Esophagus muscularis mucosa (tissue), 3 donors: ENCODE measurements around the gene MPPED1.

Experiments
- POLR2A ChIP-seq: fragments of 450-650 bp; IDR thresholded peaks from one replicate; pipeline ENCODE4 v1.6.1; 2017; ENCODE audit warnings: antibody characterized with exemption, moderate library complexity, mild to moderate bottlenecking, low read depth
- TF ChIP-seq, protein P1 (sequence below), 3 experiments: fragments of 200-600 bp in 2 of 3; fragments of 450-650 bp in 1 of 3; sonication (generic) in 2 of 3; IDR thresholded peaks; one replicate each; pipeline ENCODE4 v1.5.1; 2017 to 2019; ENCODE audit warnings: antibody characterized with exemption in 3 of 3, mild to moderate bottlenecking in 2 of 3, moderate library complexity in 1 of 3

DNA sequence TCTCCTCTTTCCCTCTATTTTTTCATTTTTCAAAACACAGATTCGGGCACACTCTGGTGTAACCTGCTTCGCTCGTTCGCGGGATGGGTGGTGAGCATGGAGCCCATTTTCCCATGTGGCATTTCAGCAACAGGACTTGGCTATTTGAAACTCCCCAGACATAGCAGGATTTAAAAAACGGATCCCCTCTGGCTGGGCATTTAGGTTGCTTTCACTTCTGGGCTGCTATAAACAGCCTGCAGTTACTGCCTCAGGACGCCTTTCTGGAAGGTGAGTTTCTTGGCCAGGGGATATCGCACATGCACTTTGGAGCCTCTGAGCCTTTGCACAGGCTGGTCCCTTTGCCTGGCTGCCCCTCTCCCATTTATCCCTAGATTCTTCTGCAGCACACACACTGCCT lies 2.8 kb upstream of the MPPED1 start:
- TF ChIP-seq, protein P1, sequence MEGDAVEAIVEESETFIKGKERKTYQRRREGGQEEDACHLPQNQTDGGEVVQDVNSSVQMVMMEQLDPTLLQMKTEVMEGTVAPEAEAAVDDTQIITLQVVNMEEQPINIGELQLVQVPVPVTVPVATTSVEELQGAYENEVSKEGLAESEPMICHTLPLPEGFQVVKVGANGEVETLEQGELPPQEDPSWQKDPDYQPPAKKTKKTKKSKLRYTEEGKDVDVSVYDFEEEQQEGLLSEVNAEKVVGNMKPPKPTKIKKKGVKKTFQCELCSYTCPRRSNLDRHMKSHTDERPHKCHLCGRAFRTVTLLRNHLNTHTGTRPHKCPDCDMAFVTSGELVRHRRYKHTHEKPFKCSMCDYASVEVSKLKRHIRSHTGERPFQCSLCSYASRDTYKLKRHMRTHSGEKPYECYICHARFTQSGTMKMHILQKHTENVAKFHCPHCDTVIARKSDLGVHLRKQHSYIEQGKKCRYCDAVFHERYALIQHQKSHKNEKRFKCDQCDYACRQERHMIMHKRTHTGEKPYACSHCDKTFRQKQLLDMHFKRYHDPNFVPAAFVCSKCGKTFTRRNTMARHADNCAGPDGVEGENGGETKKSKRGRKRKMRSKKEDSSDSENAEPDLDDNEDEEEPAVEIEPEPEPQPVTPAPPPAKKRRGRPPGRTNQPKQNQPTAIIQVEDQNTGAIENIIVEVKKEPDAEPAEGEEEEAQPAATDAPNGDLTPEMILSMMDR (IDR thresholded peaks at IDR 0.05): no peak
- no peak for TF ChIP-seq POLR2A
